HG02943 (cell line): Measurements from ENCODE around the gene ZMYND12.
A peak's percentile ranks its signal among the peaks of the same experiment; 100 is the strongest.
"Not testable (repeated sequence)": the region's sequence is repeated elsewhere in the genome, so short reads cannot be mapped to it uniquely, and the experiment has no call there.

ENCODE experiments used
- ATAC-seq: cut with Tn5 transposase; IDR thresholded peaks from one replicate; pipeline ENCODE4 v1.9.1; 2021; ENCODE audit warnings: mild to moderate bottlenecking, low read depth, moderate library complexity; ENCODE audit not compliant: unreplicated experiment

The ZMYND12 gene, protein sequence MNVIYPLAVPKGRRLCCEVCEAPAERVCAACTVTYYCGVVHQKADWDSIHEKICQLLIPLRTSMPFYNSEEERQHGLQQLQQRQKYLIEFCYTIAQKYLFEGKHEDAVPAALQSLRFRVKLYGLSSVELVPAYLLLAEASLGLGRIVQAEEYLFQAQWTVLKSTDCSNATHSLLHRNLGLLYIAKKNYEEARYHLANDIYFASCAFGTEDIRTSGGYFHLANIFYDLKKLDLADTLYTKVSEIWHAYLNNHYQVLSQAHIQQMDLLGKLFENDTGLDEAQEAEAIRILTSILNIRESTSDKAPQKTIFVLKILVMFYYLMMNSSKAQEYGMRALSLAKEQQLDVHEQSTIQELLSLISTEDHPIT

DNA sequence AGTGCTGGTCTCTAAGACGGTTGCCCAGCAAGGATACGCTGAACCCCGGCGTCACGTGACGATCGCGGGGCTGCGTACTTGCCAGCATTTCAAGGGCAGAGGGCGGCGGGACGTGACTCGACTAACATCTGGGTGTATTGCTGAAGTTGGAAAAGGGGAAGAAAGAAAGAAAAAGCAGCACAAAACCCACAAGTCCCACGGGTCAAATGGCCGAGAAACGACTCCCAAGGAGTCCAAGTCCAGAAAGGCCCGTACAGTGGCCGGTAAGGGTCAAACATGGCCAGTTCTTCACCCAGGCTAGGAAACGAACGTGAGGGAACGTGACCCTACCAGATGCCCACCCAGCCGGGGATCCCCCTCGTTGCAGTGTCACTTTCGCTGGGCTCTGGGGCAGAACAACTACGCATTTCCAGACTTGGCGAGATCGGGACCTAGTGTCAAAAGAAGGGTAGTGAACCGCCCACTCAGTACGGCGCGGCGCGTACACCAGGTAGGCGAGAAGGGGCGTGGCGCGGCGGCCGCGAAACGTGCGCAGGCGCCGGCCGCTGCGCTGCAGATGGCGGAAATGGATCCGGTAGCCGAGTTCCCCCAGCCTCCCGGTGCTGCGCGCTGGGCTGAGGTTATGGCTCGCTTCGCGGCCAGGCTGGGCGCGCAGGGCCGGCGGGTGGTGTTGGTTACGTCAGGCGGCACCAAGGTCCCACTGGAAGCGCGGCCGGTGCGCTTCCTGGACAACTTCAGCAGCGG is at the start of gene ZMYND12, which contains the start of gene PPCS:
TSS of gene ZMYND12 (minus strand) at position 13 of the 744 bp plus-strand sequence. CDS start 25 bp downstream, outside the sequence.
TSS of gene PPCS (plus strand) at position 534 of the 744 bp plus-strand sequence. CDS start at position 557, 23 bp downstream.
- ATAC-seq, result peak; percentile 72

DNA sequence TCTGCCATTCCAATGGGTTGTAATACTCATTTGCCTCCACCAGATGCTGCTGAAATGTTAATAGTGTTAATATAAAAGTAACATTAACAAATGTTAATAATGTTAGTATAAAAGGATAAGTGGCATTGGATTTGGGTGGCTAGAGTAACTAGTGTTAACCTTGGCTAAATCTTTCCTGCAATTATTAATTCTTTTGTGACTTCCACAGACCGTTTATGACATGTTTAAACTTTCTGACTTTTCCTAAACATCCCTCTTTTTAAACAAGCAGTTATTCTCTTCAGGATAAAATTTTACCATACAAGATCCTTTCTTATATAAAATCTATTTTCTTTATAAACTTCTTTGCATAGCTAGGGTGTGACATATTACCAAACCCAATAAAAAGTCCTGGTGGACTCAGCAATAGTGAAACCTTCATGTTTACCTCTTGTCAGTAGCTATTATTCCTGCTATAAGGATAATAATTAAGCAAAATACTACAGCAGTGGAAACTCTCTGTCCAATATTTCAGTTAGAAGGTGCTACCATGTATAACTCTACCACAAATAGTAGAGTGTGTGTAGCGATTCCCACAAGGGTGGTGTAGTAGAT is 48.8 kb upstream of the ZMYND12 start:
- no peak for ATAC-seq

DNA sequence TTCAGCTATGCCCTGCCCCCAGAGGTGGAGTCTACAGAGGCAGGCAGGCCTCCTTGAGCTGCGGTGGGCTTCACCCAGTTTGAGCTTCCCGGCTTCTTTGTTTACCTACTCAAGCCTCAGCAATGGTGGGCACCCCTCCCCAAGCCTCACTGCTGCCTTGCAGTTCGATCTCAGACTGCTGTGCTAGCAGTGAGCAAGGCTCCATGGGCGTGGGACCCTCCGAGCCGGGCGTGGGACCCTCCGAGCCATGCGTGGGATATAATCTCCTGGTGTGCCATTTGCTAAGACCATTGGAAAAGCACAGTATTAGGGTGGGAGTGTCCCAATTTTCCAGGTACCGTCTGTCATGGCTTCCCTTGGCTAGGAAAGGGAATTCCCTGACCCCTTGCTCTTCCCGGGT is 46.2 kb upstream of the ZMYND12 start:
- ATAC-seq, result not testable (repeated sequence)

DNA sequence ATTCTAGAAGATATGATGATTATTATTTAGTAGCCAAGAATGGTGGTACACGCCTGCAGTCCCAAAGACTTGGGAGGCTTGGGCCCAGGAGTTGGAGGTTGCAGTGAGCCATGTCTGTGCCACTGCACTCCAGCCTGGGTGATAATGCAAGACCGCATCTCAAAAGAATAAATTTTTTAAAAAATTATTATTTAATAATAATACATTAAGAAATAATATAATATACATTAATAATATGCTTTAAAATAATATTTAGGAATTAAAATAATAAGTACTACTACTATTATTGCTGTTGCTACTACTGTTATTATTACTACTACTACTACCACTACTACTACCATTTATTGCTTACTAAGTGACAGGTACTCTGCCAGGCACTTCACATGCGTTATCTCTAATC is 34.4 kb upstream of the ZMYND12 start:
- ATAC-seq, result no peak

DNA sequence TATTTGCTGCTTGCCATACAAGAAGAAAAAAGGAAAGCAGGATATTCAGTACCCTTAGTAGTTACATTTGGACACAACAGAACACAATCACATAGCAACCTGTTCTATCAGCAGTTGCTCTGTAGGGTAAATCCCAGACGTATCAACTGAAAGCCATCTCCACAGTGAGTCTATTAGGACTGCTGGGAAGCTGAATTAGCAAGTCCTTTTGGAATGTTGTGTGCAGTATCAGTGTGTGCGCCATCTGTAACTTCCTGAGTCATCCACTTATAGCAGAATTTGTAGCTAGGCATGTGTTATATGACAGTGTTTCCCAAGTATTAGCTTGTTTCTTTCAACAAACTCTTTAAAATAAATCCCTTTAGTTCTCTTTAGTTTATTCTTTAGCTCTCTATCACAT is 28.6 kb upstream of the ZMYND12 start:
- ATAC-seq, result no peak

DNA sequence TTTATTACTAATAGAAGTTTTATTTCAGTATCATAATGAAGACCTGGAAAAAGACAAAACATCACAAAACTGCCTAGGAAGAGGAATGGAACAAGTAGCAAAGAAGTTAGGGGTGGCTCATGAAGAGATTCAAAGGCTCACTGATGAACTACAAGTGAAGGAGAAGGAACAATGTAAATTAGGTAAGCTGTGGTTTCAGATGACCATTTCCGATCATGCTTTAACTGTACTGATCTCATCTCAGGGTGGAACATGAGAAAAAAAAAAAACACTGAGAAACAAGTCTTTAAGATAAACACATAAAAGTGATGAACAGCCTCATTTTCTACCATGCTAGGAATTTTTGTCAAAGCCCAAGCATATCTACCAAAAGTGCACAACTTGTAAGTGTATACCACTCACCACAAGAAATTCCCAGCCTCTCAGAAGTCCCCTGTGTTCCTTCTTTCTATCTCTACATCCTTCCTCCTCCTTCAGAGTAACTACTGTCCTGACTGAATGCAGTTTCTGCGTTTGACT is 26.9 kb upstream of the ZMYND12 start:
- ATAC-seq, result no peak

DNA sequence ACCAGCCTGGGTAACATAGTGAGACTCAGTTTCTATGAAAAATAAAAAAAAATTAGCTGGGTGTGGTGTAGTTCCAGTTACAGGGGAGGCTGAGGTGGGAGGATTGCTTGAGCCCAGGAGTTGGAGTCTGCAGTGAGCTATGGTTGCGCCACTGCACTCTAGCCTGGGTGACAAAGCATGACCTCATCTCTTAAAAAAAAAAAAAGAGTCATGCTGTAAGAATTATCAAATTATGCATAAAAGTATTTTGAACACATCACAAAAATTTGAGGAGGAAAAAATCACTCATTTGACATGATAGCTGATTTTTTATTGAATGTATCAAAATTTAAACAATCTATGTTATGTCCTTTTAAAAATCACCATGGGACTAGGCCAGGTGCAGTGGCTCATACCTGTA is 25.1 kb upstream of the ZMYND12 start:
- ATAC-seq, result no peak

DNA sequence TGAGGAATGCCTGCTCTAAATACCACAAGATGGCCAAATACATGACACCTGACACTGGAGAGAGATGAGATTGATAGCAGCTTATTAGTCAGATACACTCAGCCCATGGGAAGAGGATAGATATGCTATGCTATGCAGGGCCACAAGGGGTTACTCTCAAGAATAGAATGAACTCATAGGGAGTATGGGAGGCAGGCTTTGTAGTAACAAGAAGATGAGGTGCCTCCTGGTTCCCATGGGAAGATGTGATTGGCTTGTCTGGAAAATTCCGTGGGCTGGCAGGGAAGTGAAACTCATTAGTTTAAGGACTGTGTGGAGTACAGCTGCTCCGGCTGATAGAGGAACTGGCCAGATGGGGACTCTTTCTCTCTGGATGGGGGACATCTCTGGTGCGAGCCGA is 23.8 kb upstream of the ZMYND12 start:
- ATAC-seq, result no peak

DNA sequence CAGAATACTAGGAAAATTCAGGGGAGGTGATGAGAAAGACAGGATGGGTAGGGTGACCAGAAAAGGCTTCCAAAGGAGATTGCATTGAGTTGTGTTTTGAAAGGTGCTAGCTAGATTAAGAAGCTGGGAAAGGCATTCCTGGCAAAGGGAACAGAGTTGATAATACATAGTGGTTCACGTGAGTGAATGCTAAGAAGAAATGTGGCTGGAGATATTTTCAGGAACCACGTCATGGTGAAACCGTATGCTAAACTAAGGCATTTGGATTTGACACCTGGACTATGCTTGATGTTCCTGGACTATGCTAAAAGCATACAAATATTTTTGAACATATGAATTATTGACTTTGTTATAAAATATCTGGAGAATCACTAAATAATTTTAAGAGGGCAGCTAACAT is 22.0 kb upstream of the ZMYND12 start:
- ATAC-seq, result no peak

DNA sequence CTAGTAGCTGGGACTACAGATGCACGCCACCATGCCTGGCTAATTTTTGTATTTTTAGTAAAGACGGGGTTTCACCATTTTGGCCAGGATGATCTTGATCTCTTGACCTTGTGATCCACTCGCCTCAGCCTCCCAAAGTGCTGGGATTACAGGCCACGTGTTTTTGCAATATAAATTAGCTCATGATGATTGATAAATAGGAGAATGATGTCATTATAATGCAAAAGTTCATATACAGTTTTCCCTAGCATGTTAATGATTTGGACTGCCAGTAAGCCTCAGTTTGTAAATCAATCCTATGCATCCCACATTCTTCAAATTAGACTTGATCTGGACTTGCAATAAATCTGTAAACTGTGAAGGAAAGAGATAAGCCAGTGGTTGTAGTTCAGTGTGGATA is 21.5 kb upstream of the ZMYND12 start:
- ATAC-seq, result not testable (repeated sequence)

DNA sequence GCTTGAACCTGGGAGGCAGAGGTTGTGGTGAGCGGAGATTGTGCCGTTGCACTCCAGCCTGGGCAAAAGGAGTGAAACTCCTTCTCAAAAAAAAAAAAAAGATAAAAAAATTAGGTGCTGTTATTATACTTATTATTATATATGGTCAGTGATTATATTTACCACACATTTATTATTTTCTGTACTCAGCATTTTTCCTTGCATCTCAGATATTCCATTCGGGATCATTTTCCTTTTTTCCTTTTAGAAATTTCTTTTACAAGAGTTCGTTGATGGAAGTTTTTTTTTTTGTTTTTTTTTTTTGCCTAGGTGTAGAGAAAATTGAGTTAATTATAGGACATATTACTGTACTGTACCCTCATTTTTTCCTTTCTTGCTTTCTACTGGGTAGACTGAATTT is 20.8 kb upstream of the ZMYND12 start:
- no peak for ATAC-seq

DNA sequence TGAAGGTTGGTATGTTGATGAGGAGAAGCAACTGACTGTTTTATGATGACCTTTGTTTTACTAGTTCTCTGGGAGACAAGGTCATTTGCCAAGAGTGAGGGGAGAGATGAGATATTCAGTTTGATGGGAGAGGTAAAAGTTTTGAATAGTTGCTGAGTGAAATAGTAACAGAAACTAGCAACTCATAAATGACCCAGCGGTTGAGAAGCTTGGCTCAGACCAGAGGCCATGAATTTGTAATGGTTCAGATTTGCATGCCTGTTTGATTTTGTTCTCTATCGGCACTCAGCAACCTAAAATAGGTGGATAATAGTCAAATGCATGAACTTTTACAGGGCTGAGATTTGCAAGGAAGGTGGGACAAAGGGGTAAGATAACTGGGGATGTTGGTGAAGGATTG is 13.9 kb upstream of the ZMYND12 start:
- no peak for ATAC-seq

DNA sequence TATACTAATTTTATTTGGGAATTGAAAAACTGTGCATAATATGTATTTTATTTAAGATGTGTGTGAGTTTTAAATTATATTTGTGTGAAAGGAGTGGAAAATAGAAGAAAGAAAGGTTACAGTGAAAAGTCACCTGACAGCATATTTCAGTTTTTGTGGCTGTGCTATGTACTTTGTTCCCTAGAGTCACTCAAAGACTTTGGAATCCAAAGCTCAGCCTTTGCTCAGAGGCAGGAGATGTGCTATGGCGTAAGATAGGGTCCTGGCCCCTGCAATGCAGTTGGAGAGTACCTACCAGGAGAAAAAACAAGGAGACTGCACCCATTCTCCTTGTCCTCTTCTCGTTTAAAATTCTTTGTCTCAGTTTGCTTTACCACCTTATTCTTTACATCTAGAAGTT is 10.2 kb upstream of the ZMYND12 start:
- ATAC-seq, result no peak

DNA sequence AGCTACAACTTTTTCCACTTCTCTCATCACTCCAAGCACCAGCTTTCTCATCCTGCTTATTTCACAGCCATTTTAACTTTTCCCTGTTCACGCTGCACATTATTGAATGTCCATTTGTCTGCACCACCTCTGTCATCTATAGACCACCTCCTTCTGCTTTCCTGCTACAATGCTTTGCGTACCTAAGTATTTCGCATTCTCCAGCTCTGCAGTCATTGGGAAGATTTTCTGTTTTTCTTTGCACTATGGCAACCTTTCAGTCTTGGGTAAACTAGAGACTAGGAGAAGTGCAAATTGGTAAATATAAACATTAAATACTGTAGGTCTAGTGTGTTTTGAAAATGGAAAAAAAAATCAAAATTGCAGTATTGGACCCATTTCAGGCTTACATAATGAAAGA is 8.1 kb upstream of the ZMYND12 start:
- no peak for ATAC-seq

DNA sequence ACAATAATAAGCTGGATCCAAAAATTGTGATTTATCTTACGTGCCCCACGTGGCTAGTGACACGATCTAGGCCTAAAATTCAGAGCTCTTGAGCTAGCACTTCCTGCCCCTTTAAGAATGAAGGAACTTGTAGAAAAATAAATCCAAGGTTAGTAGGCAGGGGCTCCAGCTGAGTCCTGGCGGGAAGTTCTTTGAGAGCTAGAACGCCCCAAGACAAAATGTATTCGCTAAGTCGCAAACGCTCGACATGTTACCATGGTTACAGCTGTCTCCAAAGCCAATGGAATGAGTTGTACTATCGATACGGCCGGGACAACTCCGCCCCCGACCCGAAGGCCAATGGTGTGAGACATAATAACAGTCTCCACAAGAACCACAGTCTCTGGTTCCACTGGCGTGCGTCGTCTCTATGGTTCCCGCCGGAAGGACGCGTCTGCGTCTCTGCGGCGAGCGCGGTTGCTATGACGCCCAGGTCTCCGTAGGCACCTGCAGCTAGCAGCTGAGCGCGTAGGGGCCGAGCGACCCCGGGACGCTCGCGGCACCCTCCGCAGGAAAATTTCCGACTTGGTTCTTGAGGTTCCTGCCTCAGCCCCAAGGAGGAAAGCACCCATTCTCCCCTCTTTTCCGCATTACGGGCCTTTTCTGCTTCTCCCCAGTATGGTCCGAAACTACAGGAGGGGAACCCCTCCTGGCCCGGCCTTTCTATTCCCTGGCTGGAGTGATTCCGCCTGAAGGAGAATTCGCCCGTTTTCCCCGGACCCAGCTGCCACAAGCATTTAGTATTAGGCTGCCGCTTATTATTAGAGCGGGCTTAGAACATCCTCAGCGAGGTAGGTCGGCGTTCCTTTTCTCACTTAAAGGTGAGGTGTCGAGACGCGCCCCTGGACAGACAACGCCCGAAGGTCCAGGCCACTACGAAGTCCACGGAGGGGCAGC is 7.3 kb upstream of the ZMYND12 start, which contains the start of gene CCDC30:
TSS of gene CCDC30 (plus strand) at position 459 of the 936 bp plus-strand sequence. CDS start 17,266 bp downstream, outside the sequence.
- ATAC-seq, result peak; percentile 97

DNA sequence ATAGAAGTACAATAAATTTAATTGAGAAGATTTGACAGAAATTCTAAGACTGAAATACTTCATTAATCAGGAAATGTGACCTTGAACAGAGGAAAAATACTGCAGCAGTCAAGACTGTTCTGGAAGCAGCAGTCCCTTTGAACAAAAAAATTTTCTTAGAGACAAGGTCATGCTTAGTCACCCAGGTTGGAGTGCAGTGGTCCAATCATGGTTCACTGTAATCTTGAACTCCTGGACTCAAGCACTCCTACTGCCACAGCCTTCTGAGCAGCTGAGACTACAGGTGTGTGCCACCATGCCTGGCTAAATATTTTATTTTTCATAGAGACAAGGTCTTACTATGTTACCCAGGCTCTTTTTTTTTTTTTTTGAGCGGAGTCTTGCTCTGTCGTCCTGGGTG is 5.4 kb upstream of the ZMYND12 start:
- no peak for ATAC-seq

DNA sequence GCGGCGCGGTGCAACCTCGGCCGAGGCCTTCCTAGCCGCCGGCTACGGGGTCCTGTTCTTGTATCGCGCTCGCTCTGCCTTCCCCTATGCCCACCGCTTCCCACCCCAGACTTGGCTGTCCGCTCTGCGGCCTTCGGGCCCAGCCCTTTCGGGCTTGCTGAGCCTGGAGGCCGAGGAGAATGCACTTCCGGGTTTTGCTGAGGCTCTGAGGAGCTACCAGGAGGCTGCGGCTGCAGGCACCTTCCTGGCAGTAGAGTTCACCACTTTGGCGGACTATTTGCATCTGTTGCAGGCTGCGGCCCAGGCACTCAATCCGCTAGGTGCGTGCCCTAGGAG is 900 bp upstream of the ZMYND12 start:
- peak; percentile 53 for ATAC-seq

DNA sequence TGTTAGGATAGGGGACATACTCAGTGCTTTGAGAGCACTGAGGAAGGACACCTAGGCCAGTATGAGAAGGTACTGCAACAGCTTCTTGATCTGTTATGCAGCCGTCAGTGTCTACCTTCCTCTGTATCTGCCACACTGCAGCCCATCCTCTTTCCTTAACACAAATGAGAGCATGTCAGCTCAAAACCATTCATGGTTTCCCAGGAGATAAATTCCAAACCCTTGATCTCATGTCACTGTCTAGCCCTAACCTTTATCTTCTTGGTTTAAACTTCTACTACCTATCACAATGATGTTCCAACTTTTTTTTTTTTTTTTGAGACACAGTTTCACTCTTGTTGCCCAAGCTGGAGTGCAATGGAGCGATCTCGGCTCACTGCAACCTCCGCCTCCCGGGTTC is 1.4 kb downstream of the ZMYND12 start:
- ATAC-seq, result no peak

DNA sequence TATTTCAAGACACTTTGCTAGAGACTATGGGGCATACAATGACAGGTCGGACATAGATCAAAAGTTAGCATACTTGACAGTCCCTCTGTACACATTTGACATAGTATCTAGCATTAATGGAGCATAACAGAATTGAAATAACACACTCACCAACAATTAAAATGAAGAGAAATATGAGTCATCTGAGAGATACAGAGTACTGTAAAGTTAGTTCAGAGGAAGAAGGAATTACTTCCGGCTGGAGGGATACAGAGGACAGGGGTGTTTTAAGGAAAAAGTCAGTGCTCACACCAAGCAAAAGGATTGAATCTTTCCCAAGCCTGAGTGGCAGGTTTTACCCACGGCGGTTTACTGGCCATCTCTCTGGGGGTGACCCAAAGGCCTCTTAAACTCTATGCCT is 2.4 kb downstream of the ZMYND12 start:
- ATAC-seq, result no peak

DNA sequence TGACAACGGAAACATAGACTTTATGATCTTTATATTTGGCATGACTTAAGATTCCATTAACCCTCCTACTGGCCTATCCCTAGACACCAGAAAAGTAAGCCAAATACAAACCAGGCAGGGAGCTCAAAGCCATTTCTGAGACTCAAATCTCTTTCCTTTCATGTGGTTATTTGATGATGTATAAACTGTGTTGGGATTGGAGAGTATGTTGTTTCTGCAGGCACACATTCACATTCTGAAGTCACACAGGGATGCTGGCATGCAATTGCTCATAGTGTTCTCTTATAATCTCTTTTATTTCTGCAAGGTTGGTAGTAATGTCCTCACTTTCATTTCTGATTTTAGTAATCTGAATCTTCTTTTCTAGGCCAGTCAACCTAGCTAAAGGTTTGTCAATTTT is 5.8 kb downstream of the ZMYND12 start:
- ATAC-seq, result no peak
